ENCODE data around the gene CCDC154.

CCDC154 gene

GRCh38 chr16:1413684-1414531, 30.4 kb downstream of the CCDC154 start:
- peak; percentile 27 to 51 for DNase-seq

- DNase-seq = no peak
These were observed 31.5 kb downstream of the CCDC154 start for GRCh38 chr16:1412847-1413246.

- peak; percentile 67 to 85 for DNase-seq
These were observed 36.1 kb downstream of the CCDC154 start for GRCh38 chr16:1408171-1408837.

GRCh38 chr16:1407753-1408152, 36.6 kb downstream of the CCDC154 start:
- no peak for DNase-seq

- no peak for DNase-seq
These were observed 40.6 kb downstream of the CCDC154 start for GRCh38 chr16:1403733-1404132.

- DNase-seq = no peak
These were observed 41.3 kb downstream of the CCDC154 start for GRCh38 chr16:1403036-1403435.

- DNase-seq = no peak
These were observed 42.6 kb downstream of the CCDC154 start for GRCh38 chr16:1401758-1402154.

GRCh38 chr16:1401061-1401757, 43.1 kb downstream of the CCDC154 start:
- DNase-seq = no peak

- no peak for DNase-seq
These were observed 45.4 kb downstream of the CCDC154 start for GRCh38 chr16:1398826-1399581.

GRCh38 chr16:1398351-1398750, 46.0 kb downstream of the CCDC154 start:
- DNase-seq = no peak

GRCh38 chr16:1397779-1398178, 46.6 kb downstream of the CCDC154 start:
- DNase-seq = no peak

GRCh38 chr16:1395444-1396031, 48.8 kb downstream of the CCDC154 start:
- DNase-seq = no peak

- DNase-seq = no peak
These were observed 49.9 kb downstream of the CCDC154 start for GRCh38 chr16:1394367-1394951.

GRCh38 chr16:1393613-1394176, 50.7 kb downstream of the CCDC154 start:
- DNase-seq = no peak

GRCh38 chr16:1392826-1393225, 51.5 kb downstream of the CCDC154 start:
- DNase-seq = no peak

- DNase-seq = no peak
These were observed 54.0 kb downstream of the CCDC154 start for GRCh38 chr16:1390239-1390779.

GRCh38 chr16:1389762-1390161, 54.6 kb downstream of the CCDC154 start:
- DNase-seq = no peak

- DNase-seq = no peak
These were observed 57.0 kb downstream of the CCDC154 start for GRCh38 chr16:1387331-1387730.

GRCh38 chr16:1385232-1385631, 59.1 kb downstream of the CCDC154 start:
- DNase-seq = no peak

Data from SHP77 (cell line).